NT2/D1 (cell line): ENCODE data around the gene RNF212.

Experiments used
- DNase-seq: peaks from one replicate; pipeline ENCODE4 v3.0.0-alpha.2; 2011; ENCODE audit warnings: low read depth, low spot score
- H3K27me3 ChIP-seq: 2 replicates; pipeline ENCODE4 v1.6.0; 2011; ENCODE audit warnings: mild to moderate bottlenecking; ENCODE audit not compliant: insufficient read length, insufficient read depth
- H3K36me3 ChIP-seq: 2 replicates; pipeline ENCODE4 v1.6.1; 2011; ENCODE audit warnings: mild to moderate bottlenecking, low read length, mixed read lengths; ENCODE audit not compliant: insufficient read depth, insufficient read length
- H3K4me1 ChIP-seq: 2 replicates; pipeline ENCODE4 v1.5.1; 2011; ENCODE audit not compliant: insufficient read depth, insufficient read length
- H3K4me3 ChIP-seq: 2 replicates; pipeline ENCODE4 v1.5.1; 2011; ENCODE audit warnings: low read depth; ENCODE audit not compliant: insufficient read length
- H3K9ac ChIP-seq: 2 replicates; pipeline ENCODE4 v1.6.0; 2011; ENCODE audit warnings: low read depth; ENCODE audit not compliant: insufficient read length
- H3K9me3 ChIP-seq: 2 replicates; pipeline ENCODE4 v1.5.1; 2011; ENCODE audit warnings: mild to moderate bottlenecking, low read length; ENCODE audit not compliant: insufficient read depth
- SUZ12 ChIP-seq: IDR thresholded peaks from 2 replicates; pipeline ENCODE4 v1.6.1; 2011; ENCODE audit not compliant: insufficient read length, insufficient read depth; ENCODE audit errors: extremely low read depth
- YY1 ChIP-seq: IDR thresholded peaks from 2 replicates; pipeline ENCODE4 v1.6.1; 2011; ENCODE audit not compliant: insufficient read length, insufficient read depth
- ZNF274 ChIP-seq: IDR thresholded peaks from 2 replicates; pipeline ENCODE4 v1.6.1; 2011; ENCODE audit warnings: mild to moderate bottlenecking, low read depth, low read length

RNF212 gene

DNA sequence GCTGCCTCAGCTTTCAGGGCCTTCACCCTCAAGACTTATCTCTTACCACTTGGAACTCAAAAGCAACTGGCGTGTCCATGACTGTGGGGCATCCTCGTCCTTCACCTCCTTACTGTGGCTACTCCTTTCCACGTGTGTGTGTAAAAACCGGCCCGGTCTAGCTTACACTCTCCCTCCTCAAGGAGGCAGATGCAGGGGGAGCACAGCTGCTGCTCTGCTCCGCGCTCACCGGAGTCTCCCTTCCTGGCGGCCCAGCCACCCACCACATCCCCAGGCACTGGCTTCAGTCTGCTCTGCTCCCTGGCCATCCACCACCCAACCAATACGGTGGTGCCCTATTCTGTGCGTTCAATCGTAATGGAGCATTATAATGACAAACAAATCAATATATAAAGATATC is 8.3 kb downstream of the RNF212 start:
- no peak overlapping the region for H3K9ac ChIP-seq
- TF ChIP-seq YY1: no peak
- TF ChIP-seq ZNF274: no peak
- no peak for TF ChIP-seq SUZ12
- DNase-seq: no peak
- no peaks in the 10 kb centered on the region for H3K36me3 ChIP-seq
- H3K4me1 ChIP-seq: peaks cover 10% of the 10 kb centered on the region
- H3K9me3 ChIP-seq: no peaks in the 10 kb centered on the region
- H3K27me3 ChIP-seq: no peaks in the 10 kb centered on the region
- H3K4me3 ChIP-seq: no peak overlapping the region

DNA sequence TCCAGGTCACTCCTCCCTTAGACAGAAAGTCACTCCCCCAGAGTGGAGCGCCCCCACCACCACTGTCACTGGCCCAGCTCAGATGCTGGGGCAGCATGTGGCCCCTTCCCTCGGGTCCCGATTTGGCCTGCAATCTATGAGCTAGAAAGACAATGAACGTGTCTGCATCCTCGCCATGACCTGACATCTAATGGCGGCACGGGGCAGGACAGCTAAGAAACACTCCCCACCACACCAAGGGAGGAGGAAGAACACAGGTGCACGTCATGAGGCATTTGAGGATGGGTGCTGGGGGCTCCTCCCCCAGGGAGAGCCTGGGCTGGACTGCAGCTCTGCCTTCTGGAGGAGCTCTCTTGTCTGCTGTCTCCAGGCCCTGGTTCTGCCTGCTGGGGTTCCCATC is 8.7 kb downstream of the RNF212 start:
- Histone ChIP-seq H3K9me3 (no peaks in the 10 kb centered on the region), H3K4me3 (no peak overlapping the region), H3K4me1 (peaks cover 10% of the 10 kb centered on the region), H3K9ac (no peak overlapping the region), H3K36me3 (no peaks in the 10 kb centered on the region), H3K27me3 (no peaks in the 10 kb centered on the region)
- DNase-seq: no peak
- TF ChIP-seq SUZ12: no peak
- no peak for TF ChIP-seq YY1
- TF ChIP-seq ZNF274: no peak

DNA sequence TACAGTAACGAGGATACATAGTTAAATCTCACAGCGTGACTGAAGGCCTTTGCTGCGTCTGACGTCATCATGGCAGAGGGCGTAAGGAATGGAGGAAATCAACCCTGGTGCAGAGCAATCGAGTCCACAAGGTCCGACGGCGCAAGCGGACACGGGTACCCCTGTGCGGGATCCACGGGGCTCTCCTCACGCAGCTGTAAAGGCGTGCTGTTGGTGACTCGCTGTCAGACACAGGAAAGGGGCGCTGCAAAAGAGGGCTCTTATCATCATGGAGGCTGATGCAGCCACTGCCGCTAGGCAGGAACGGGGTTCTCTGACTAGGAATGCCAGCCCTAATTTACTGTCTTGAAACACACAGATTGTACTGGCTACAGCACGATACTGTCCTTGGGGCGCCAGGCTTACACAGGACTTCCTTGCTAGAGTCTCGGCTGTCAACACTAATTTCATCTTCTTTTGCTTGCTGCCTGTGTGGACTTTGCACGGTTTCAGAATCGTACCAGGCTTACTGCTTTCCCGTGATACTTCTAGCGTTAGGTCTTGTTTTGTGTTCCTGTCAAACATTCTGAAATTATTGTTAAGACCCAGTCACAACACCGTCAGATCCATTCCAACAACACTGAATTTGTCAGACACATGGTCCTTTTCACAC is 13.6 kb downstream of the RNF212 start:
- DNase-seq: no peak
- no peaks in the 10 kb centered on the region for H3K27me3 ChIP-seq
- H3K9ac ChIP-seq: no peak overlapping the region
- no peak for TF ChIP-seq ZNF274
- no peak for TF ChIP-seq YY1
- TF ChIP-seq SUZ12: no peak
- no peaks in the 10 kb centered on the region for H3K9me3 ChIP-seq
- H3K4me1 ChIP-seq: peaks cover 5% of the 10 kb centered on the region
- no peaks in the 10 kb centered on the region for H3K36me3 ChIP-seq
- H3K4me3 ChIP-seq: no peak overlapping the region

DNA sequence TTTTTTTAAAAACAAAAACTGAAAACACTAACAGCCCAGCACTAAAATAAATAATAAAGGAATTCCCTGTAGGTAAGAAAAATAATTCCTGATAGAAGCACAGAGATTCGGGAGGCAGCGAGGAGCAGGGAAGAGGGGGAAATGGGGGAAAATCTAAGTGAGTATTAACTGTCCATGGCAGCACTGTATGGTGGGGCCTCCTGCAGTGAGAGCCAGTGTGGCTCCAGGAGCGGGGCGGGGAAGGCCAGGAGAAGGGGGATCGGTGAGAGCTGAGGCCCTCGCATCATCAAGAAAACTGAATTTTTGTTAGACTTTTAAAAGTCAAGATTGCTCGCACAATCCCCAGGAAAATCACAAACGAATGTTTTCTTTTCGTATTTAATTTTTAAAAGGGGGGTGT is 14.1 kb downstream of the RNF212 start:
- no peak overlapping the region for H3K9ac ChIP-seq

DNA sequence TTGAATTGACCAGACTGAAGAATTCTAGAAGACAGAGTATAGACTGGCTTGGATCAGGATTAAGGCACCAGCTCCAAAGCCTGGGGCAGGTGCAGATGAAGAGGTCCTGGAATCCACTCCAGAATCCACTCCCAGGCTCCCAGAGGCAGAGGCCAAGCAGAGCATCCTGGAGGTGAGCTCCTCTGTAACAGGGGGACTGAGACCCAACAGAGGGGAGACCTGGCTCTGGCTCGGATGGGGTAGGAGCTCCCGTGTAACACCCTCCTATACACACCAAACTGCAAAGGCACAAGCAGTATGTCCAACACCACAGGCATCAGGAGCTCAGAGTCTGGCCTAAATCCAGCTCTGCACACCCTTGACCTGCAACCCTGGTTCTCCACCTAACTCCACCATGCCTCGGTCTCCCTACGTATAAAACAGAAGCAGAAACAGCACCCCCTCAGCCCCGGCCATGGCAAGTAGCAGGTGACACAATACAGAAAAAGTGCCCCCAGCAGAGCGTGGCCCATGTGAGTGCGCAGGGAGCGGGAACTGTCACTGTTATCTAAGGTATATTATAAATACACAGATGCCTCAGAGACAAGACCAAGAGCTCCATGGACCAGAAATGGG is 14.9 kb downstream of the RNF212 start:
- no peak for TF ChIP-seq SUZ12
- TF ChIP-seq ZNF274: no peak
- no peak for TF ChIP-seq YY1
- Histone ChIP-seq H3K36me3 (no peaks in the 10 kb centered on the region), H3K4me3 (no peak overlapping the region), H3K9me3 (no peaks in the 10 kb centered on the region), H3K4me1 (no peaks in the 10 kb centered on the region), H3K9ac (no peak overlapping the region), H3K27me3 (no peaks in the 10 kb centered on the region)
- no peak for DNase-seq

More for the DNA sequence above, 14.1 kb downstream of the RNF212 start:
- H3K27me3 ChIP-seq: no peaks in the 10 kb centered on the region
- H3K4me1 ChIP-seq: no peaks in the 10 kb centered on the region
- no peaks in the 10 kb centered on the region for H3K9me3 ChIP-seq
- TF ChIP-seq YY1: no peak
- TF ChIP-seq ZNF274: no peak
- no peak for TF ChIP-seq SUZ12
- no peak overlapping the region for H3K4me3 ChIP-seq
- no peaks in the 10 kb centered on the region for H3K36me3 ChIP-seq
- DNase-seq: no peak

DNA sequence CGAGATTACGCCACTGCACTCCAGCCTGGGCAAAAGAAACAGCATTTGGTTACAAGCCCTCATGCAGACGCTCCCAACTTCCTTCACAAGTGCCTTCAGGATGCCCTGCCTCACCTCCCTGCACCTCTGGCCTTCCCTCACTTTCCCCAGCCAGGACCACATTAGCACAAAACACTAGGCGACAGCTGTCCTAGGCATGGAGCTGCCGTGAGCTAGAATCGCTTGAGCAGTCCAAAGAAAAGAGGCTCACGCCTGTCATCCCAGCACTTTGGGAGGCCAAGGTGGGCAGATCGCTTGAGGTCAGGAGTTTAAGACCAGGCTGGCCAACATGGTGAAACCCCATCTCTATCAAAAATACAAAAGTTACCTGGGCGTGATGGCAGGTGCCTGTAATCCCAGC is 15.8 kb downstream of the RNF212 start:
- TF ChIP-seq ZNF274 (no peak), SUZ12 (no peak), YY1 (no peak)
- DNase-seq: no peak
- H3K9ac ChIP-seq: no peak overlapping the region
- H3K4me3 ChIP-seq: no peak overlapping the region
- no peaks in the 10 kb centered on the region for H3K27me3 ChIP-seq
- no peaks in the 10 kb centered on the region for H3K9me3 ChIP-seq
- H3K36me3 ChIP-seq: no peaks in the 10 kb centered on the region
- H3K4me1 ChIP-seq: no peaks in the 10 kb centered on the region

DNA sequence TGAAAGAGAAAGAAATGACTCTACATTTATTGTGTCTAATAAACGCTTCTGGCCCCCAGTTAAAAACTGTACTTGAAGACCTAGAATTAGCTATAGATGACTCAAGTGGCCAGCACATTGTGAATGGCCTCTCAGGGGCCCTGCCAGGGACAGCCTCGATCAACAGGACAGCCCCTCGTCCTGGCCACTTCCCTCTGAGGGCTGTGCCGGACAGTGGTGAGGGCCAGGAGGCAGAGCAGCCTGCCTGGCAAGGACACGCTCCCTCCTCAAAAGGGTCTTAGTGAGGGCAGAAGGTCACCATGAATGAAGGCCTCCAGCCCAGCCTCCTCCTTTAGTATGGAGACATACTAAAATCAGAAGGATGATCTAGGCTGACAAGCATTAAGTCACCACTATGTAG is 16.5 kb downstream of the RNF212 start:
- Histone ChIP-seq H3K27me3 (no peaks in the 10 kb centered on the region), H3K4me1 (no peaks in the 10 kb centered on the region), H3K9me3 (no peaks in the 10 kb centered on the region)

More for the DNA sequence above, 16.5 kb downstream of the RNF212 start:
- TF ChIP-seq ZNF274: no peak
- TF ChIP-seq SUZ12: no peak
- TF ChIP-seq YY1: no peak
- H3K36me3 ChIP-seq: no peaks in the 10 kb centered on the region
- no peak for DNase-seq
- H3K4me3 ChIP-seq: no peak overlapping the region
- no peak overlapping the region for H3K9ac ChIP-seq
